Hepatocyte (in vitro differentiated cells): ENCODE results near the gene CD27.

ENCODE experiments used
- CTCF ChIP-seq: fragments of 200-600 bp; sonication (generic); IDR thresholded peaks from 2 replicates; pipeline ENCODE4 v1.5.1; 2016; ENCODE audit warnings: antibody characterized with exemption, mild to moderate bottlenecking; ENCODE audit not compliant: poor library complexity
- EZH2 ChIP-seq: fragments of 200-600 bp; sonication (generic); IDR thresholded peaks from 2 replicates; pipeline ENCODE4 v1.6.1; 2016; ENCODE audit warnings: antibody characterized with exemption, mild to moderate bottlenecking, borderline replicate concordance
- EZH2phosphoT487 ChIP-seq: fragments of 200-600 bp; sonication (generic); IDR thresholded peaks from one replicate; pipeline ENCODE4 v1.6.1; 2018; ENCODE audit warnings: antibody characterized with exemption, mild to moderate bottlenecking, low read depth, moderate library complexity; ENCODE audit not compliant: unreplicated experiment, severe bottlenecking

GRCh38 chr12:6425590-6426531 is 18.9 kb upstream of the CD27 start:
- TF ChIP-seq CTCF (no peak), EZH2phosphoT487 (no peak), EZH2 (no peak)
